DOHH2 (cell line): ENCODE data around the gene BRICD5.

Experiments used
- H3F3A ChIP-seq: fragments of 200-600 bp; sonication (generic), shearing (Covaris generic); 2 replicates; pipeline ENCODE4 v1.6.0; 2016; ENCODE audit warnings: antibody characterized with exemption, mild to moderate bottlenecking; ENCODE audit not compliant: control insufficient read depth, insufficient read depth
- H3K27ac ChIP-seq: fragments of 200-600 bp; sonication (generic); 2 replicates; pipeline ENCODE4 v1.5.1; 2014; ENCODE audit warnings: low read depth, mild to moderate bottlenecking, low read length, moderate library complexity
- H3K27me3 ChIP-seq: fragments of 200-600 bp; sonication (generic); 2 replicates; pipeline ENCODE4 v1.6.1; 2014; ENCODE audit warnings: mild to moderate bottlenecking, low read length, mixed read lengths; ENCODE audit not compliant: control insufficient read depth
- H3K36me3 ChIP-seq: fragments of 200-600 bp; sonication (generic); 2 replicates; pipeline ENCODE4 v1.6.1; 2014; ENCODE audit warnings: mild to moderate bottlenecking, low read length, moderate library complexity, mixed read lengths; ENCODE audit not compliant: control insufficient read depth
- H3K4me1 ChIP-seq: fragments of 200-600 bp; sonication (generic); 2 replicates; pipeline ENCODE4 v1.6.1; 2014; ENCODE audit warnings: mild to moderate bottlenecking, low read length, mixed read lengths; ENCODE audit not compliant: control insufficient read depth
- H3K4me2 ChIP-seq: fragments of 200-600 bp; sonication (generic); 2 replicates; pipeline ENCODE4 v1.6.0; 2014; ENCODE audit warnings: mild to moderate bottlenecking, low read length, moderate library complexity
- H3K4me3 ChIP-seq: fragments of 200-600 bp; sonication (generic); 2 replicates; pipeline ENCODE4 v1.5.1; 2014; ENCODE audit warnings: mild to moderate bottlenecking, low read length, mixed read lengths
- H3K79me2 ChIP-seq: fragments of 200-600 bp; sonication (generic); 2 replicates; pipeline ENCODE4 v1.6.1; 2014; ENCODE audit warnings: mild to moderate bottlenecking, low read length, mixed read lengths; ENCODE audit not compliant: control insufficient read depth
- H3K9me2 ChIP-seq: fragments of 200-600 bp; sonication (generic); replicated peaks from 2 replicates; pipeline ENCODE4 v1.6.1; 2014; ENCODE audit warnings: mild to moderate bottlenecking, low read length, mixed read lengths; ENCODE audit not compliant: control insufficient read depth
- H3K9me3 ChIP-seq: fragments of 200-600 bp; sonication (generic); 2 replicates; pipeline ENCODE4 v1.6.1; 2014; ENCODE audit warnings: antibody characterized with exemption, low read length, mixed read lengths; ENCODE audit not compliant: control insufficient read depth, insufficient read depth
- H4K20me1 ChIP-seq: fragments of 200-600 bp; sonication (generic); 2 replicates; pipeline ENCODE4 v1.6.0; 2014; ENCODE audit warnings: low read depth, mild to moderate bottlenecking, antibody characterized with exemption, low read length, moderate library complexity; ENCODE audit not compliant: control insufficient read depth, insufficient read depth
- CTCF ChIP-seq: fragments of 200-600 bp; sonication (generic); IDR thresholded peaks from one replicate; pipeline ENCODE4 v1.5.1; 2014; ENCODE audit warnings: antibody characterized with exemption, mild to moderate bottlenecking, low read depth, low read length; ENCODE audit not compliant: poor library complexity, severe bottlenecking
- EZH2phosphoT487 ChIP-seq: fragments of 200-600 bp; sonication (generic); IDR thresholded peaks from 2 replicates; pipeline ENCODE4 v1.6.1; 2017; ENCODE audit warnings: borderline replicate concordance, mild to moderate bottlenecking, antibody characterized with exemption, low read length, moderate library complexity, mixed read lengths

The BRICD5 gene

GRCh38 chr16:2229632-2230250, 19.1 kb upstream of the BRICD5 start:
- H3K4me3 ChIP-seq = no peak overlapping the region
- TF ChIP-seq CTCF (no peak), EZH2phosphoT487 (no peak)
- H3K79me2 ChIP-seq = peaks cover 39% of the 10 kb centered on the region
- H4K20me1 ChIP-seq = no peaks in the 10 kb centered on the region
- H3K27me3 ChIP-seq = no peaks in the 10 kb centered on the region
- H3K4me1 ChIP-seq = peaks cover 6% of the 10 kb centered on the region
- H3K27ac ChIP-seq = no peak overlapping the region
- H3K9me3 ChIP-seq = no peaks in the 10 kb centered on the region
- no peaks in the 10 kb centered on the region for H3K9me2 ChIP-seq
- no peak overlapping the region for H3K4me2 ChIP-seq
- H3K36me3 ChIP-seq = peaks cover 58% of the 10 kb centered on the region
- no peaks in the 10 kb centered on the region for H3F3A ChIP-seq

GRCh38 chr16:2229091-2229490, 18.4 kb upstream of the BRICD5 start:
- Histone ChIP-seq H3K4me1 (peaks cover 11% of the 10 kb centered on the region), H3K79me2 (peaks cover 46% of the 10 kb centered on the region), H3K9me2 (no peaks in the 10 kb centered on the region), H3K4me2 (no peak overlapping the region), H3K36me3 (peaks cover 55% of the 10 kb centered on the region), H3K4me3 (no peak overlapping the region), H3K27me3 (no peaks in the 10 kb centered on the region), H4K20me1 (no peaks in the 10 kb centered on the region), H3F3A (no peaks in the 10 kb centered on the region), H3K9me3 (no peaks in the 10 kb centered on the region), H3K27ac (no peak overlapping the region)
- TF ChIP-seq CTCF (no peak), EZH2phosphoT487 (no peak)

GRCh38 chr16:2228161-2228824, 17.6 kb upstream of the BRICD5 start:
- Histone ChIP-seq H3K36me3 (peaks cover 54% of the 10 kb centered on the region), H3K79me2 (peaks cover 52% of the 10 kb centered on the region)

More at GRCh38 chr16:2228161-2228824, 17.6 kb upstream of the BRICD5 start:
- Histone ChIP-seq H3K27ac (no peak overlapping the region), H3K4me1 (peaks cover 11% of the 10 kb centered on the region), H3K9me3 (no peaks in the 10 kb centered on the region), H4K20me1 (no peaks in the 10 kb centered on the region), H3K27me3 (no peaks in the 10 kb centered on the region), H3K4me2 (no peak overlapping the region), H3F3A (no peaks in the 10 kb centered on the region), H3K9me2 (no peaks in the 10 kb centered on the region), H3K4me3 (no peak overlapping the region)
- TF ChIP-seq EZH2phosphoT487 (no peak), CTCF (no peak)
